Measurements from ENCODE around the gene MED12L.
A peak's percentile ranks its signal among the peaks of the same experiment; 100 is the strongest.

MED12L gene

DNA sequence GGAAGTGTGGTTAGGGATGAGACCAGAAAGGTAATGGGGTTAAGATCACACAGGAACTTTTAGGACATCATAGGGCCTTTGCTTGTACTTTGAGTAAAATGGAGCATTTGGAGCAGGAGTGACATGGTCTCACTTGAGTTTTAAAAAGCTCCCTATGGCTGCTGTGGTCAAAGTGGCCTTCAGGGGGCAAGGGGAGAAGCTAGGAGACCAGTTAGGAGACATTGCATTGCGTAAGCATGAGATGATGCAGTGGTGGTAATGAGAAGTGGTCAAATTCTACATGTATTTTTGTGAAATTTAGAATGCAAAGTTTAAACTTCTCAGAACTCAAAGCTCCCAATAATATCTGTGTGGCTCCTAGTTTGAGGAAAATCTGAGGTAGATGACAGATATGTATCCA, 27.9 kb downstream of the MED12L start:
- no peak overlapping the region for H2AFZ ChIP-seq (ENCODE audit: low read length)
- no peak overlapping the region for H3K4me2 ChIP-seq (ENCODE audit: low read length)
- H3K4me1 ChIP-seq (ENCODE audit: insufficient read depth, low read length, severe bottlenecking): no peaks in the 10 kb centered on the region
- no peak overlapping the region for H3K9ac ChIP-seq (ENCODE audit: low read length)
- H3K27ac ChIP-seq (ENCODE audit: low read depth, low read length, poor library complexity, severe bottlenecking): no peak overlapping the region
- H3K4me3 ChIP-seq (ENCODE audit: low read depth, low read length, poor library complexity, severe bottlenecking): no peak overlapping the region
- no peaks in the 10 kb centered on the region for H3K36me3 ChIP-seq (ENCODE audit: insufficient read depth, low read length)
- no peaks in the 10 kb centered on the region for H3K9me3 ChIP-seq (ENCODE audit: low read length)
- no peak for TF ChIP-seq EZH2 (IDR thresholded peaks at IDR 0.05; ENCODE audit: borderline replicate concordance, low read length)
- TF ChIP-seq, protein P1, sequence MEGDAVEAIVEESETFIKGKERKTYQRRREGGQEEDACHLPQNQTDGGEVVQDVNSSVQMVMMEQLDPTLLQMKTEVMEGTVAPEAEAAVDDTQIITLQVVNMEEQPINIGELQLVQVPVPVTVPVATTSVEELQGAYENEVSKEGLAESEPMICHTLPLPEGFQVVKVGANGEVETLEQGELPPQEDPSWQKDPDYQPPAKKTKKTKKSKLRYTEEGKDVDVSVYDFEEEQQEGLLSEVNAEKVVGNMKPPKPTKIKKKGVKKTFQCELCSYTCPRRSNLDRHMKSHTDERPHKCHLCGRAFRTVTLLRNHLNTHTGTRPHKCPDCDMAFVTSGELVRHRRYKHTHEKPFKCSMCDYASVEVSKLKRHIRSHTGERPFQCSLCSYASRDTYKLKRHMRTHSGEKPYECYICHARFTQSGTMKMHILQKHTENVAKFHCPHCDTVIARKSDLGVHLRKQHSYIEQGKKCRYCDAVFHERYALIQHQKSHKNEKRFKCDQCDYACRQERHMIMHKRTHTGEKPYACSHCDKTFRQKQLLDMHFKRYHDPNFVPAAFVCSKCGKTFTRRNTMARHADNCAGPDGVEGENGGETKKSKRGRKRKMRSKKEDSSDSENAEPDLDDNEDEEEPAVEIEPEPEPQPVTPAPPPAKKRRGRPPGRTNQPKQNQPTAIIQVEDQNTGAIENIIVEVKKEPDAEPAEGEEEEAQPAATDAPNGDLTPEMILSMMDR (IDR thresholded peaks at IDR 0.05; ENCODE audit: low read length): no peak
- H3K79me2 ChIP-seq (ENCODE audit: insufficient read depth, low read length): no peaks in the 10 kb centered on the region
- H4K20me1 ChIP-seq (ENCODE audit: insufficient read depth, low read length): no peaks in the 10 kb centered on the region
- no peaks in the 10 kb centered on the region for H3K27me3 ChIP-seq (ENCODE audit: insufficient read depth, low read length)
- H3F3A ChIP-seq (ENCODE audit: insufficient read depth, low read length): no peaks in the 10 kb centered on the region
- no peaks in the 10 kb centered on the region for H3K9me2 ChIP-seq (ENCODE audit: low read depth, low read length)

DNA sequence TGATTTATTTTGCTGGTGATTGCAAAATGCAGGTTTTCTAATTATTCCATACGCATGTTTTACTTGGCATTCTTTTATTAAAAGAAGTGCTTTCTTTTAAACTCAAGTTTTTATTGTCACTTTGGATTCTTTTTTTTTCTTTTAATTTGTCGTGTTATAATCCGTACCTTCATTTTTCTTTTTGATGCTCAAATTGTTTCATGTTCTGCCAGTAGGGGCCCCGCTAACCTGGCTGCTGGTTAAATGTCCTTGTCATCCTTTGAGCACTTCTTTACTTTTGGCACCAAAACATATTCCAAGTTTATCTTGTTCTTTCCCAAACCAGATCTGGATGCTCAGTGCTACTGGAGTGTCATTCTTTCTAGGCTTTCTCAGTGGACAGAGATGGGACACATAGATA, 31.6 kb downstream of the MED12L start:
- no peak overlapping the region for H3K4me3 ChIP-seq (ENCODE audit: low read depth, low read length, poor library complexity, severe bottlenecking)

GRCh38 chr3:151119188-151119587, 33.7 kb downstream of the MED12L start:
- no peak overlapping the region for H3K9ac ChIP-seq (ENCODE audit: low read length)

More for the DNA sequence above, 31.6 kb downstream of the MED12L start:
- H3K36me3 ChIP-seq (ENCODE audit: insufficient read depth, low read length): no peaks in the 10 kb centered on the region
- H3K4me2 ChIP-seq (ENCODE audit: low read length): no peak overlapping the region
- H3K79me2 ChIP-seq (ENCODE audit: insufficient read depth, low read length): no peaks in the 10 kb centered on the region
- no peaks in the 10 kb centered on the region for H3K9me2 ChIP-seq (ENCODE audit: low read depth, low read length)
- no peaks in the 10 kb centered on the region for H3K27me3 ChIP-seq (ENCODE audit: insufficient read depth, low read length)
- no peaks in the 10 kb centered on the region for H3F3A ChIP-seq (ENCODE audit: insufficient read depth, low read length)
- H3K9ac ChIP-seq (ENCODE audit: low read length): no peak overlapping the region
- H3K4me1 ChIP-seq (ENCODE audit: insufficient read depth, low read length, severe bottlenecking): no peaks in the 10 kb centered on the region
- H2AFZ ChIP-seq (ENCODE audit: low read length): no peak overlapping the region
- H4K20me1 ChIP-seq (ENCODE audit: insufficient read depth, low read length): no peaks in the 10 kb centered on the region
- no peak for TF ChIP-seq EZH2 (IDR thresholded peaks at IDR 0.05; ENCODE audit: borderline replicate concordance, low read length)
- TF ChIP-seq, protein P1 (IDR thresholded peaks at IDR 0.05; ENCODE audit: low read length): peak; percentile 29
- no peaks in the 10 kb centered on the region for H3K9me3 ChIP-seq (ENCODE audit: low read length)
- H3K27ac ChIP-seq (ENCODE audit: low read depth, low read length, poor library complexity, severe bottlenecking): no peak overlapping the region

More at GRCh38 chr3:151119188-151119587, 33.7 kb downstream of the MED12L start:
- Histone ChIP-seq H3K27me3 (ENCODE audit: insufficient read depth, low read length) (no peaks in the 10 kb centered on the region), H3K27ac (ENCODE audit: low read depth, low read length, poor library complexity, severe bottlenecking) (no peak overlapping the region), H3K4me3 (ENCODE audit: low read depth, low read length, poor library complexity, severe bottlenecking) (no peak overlapping the region), H3F3A (ENCODE audit: insufficient read depth, low read length) (no peaks in the 10 kb centered on the region), H3K9me2 (ENCODE audit: low read depth, low read length) (no peaks in the 10 kb centered on the region), H4K20me1 (ENCODE audit: insufficient read depth, low read length) (no peaks in the 10 kb centered on the region), H3K4me1 (ENCODE audit: insufficient read depth, low read length, severe bottlenecking) (no peaks in the 10 kb centered on the region), H3K9me3 (ENCODE audit: low read length) (no peaks in the 10 kb centered on the region), H2AFZ (ENCODE audit: low read length) (no peak overlapping the region), H3K4me2 (ENCODE audit: low read length) (no peak overlapping the region), H3K36me3 (ENCODE audit: insufficient read depth, low read length) (no peaks in the 10 kb centered on the region), H3K79me2 (ENCODE audit: insufficient read depth, low read length) (no peaks in the 10 kb centered on the region)
- TF ChIP-seq, protein P1 (IDR thresholded peaks at IDR 0.05; ENCODE audit: low read length): no peak
- TF ChIP-seq EZH2 (IDR thresholded peaks at IDR 0.05; ENCODE audit: borderline replicate concordance, low read length): no peak
